H1 (cell line): Measurements from ENCODE around the gene GDF2. TPM values are rescaled to one million over a fixed set of nuclear protein-coding genes. Genes with fewer than 3 reads are reported as not detected.
A peak's percentile ranks its signal among the peaks of the same experiment; 100 is the strongest.

Experiments used
- CTCF ChIA-PET: fragments of 300-600 bp; sonication (Branson Sonifier 250); formaldehyde crosslinking; loops from one replicate; lab custom pipeline; 2021; ENCODE audit not compliant: partially characterized antibody; lab: Charles Lee
- POLR2A ChIA-PET: fragments of 300-600 bp; sonication (Branson Sonifier 250); formaldehyde crosslinking; loops from one replicate; lab custom pipeline; 2021; ENCODE audit warnings: inconsistent platforms; ENCODE audit not compliant: partially characterized antibody; lab: Charles Lee
- DNase-seq, 2 experiments: peaks; one replicate each; pipeline versions ENCODE4 v3.0.0 to v3.0.0-alpha.2; 2010 to 2022; ENCODE audit warnings: low spot score in 2 of 2, low read depth in 1 of 2, mixed read lengths in 1 of 2
- FAIRE-seq: peaks from 2 replicates; lab custom pipeline; 2011; peaks lifted over from hg19 to GRCh38; lab: Jason Lieb, UNC
- H2AFZ ChIP-seq: 2 replicates; pipeline ENCODE4 v1.8.1; 2012; ENCODE audit warnings: low read length, inconsistent platforms
- H2AK5ac ChIP-seq: 2 replicates; pipeline ENCODE4 v1.6.1; 2013; ENCODE audit warnings: low read depth, low read length
- H2BK120ac ChIP-seq: replicated peaks from 2 replicates; pipeline ENCODE3; 2013; ENCODE audit warnings: low read depth, low read length, inconsistent platforms
- H2BK12ac ChIP-seq: 2 replicates; pipeline ENCODE4 v1.6.1; 2013; ENCODE audit warnings: low read depth, low read length
- H2BK15ac ChIP-seq: 2 replicates; pipeline ENCODE4 v1.6.1; 2013; ENCODE audit warnings: low read length
- H2BK20ac ChIP-seq: 2 replicates; pipeline ENCODE4 v1.6.1; 2013; ENCODE audit warnings: low read length
- H2BK5ac ChIP-seq: 2 replicates; pipeline ENCODE4 v1.6.1; 2013; ENCODE audit warnings: low read depth, low read length
- H3K14ac ChIP-seq: 2 replicates; pipeline ENCODE4 v1.6.1; 2013; ENCODE audit warnings: inconsistent platforms; ENCODE audit not compliant: insufficient read length
- H3K18ac ChIP-seq: 2 replicates; pipeline ENCODE4 v1.6.1; 2013; ENCODE audit warnings: low read length; ENCODE audit errors: extremely low read depth
- H3K23ac ChIP-seq: 2 replicates; pipeline ENCODE4 v1.6.1; 2013; ENCODE audit warnings: inconsistent platforms; ENCODE audit not compliant: insufficient read length
- H3K23me2 ChIP-seq: 2 replicates; pipeline ENCODE4 v1.6.1; 2013; ENCODE audit warnings: low read depth, low read length
- H3K27ac ChIP-seq: 2 replicates; pipeline ENCODE4 v1.6.1; 2011; ENCODE audit warnings: low read depth, low read length, inconsistent platforms
- H3K27me3 ChIP-seq, 4 experiments: replicated peaks in 1 of 4; 1 replicate in 1 of 4; 2 replicates in 3 of 4; pipeline versions ENCODE4 v1.6.1 to v1.8.1; 2011 to 2013; ENCODE audit warnings: low read length in 3 of 4, mild to moderate bottlenecking in 3 of 4, inconsistent platforms in 2 of 4, mixed read lengths in 2 of 4, moderate library complexity in 1 of 4; ENCODE audit not compliant: control insufficient read depth in 3 of 4, insufficient read depth in 3 of 4; ENCODE audit errors: extremely low read depth in 1 of 4
- H3K36me3 ChIP-seq, 4 experiments: 2 replicates each; pipeline versions ENCODE4 v1.6.1 to v1.8.1; 2011 to 2013; ENCODE audit warnings: mild to moderate bottlenecking in 4 of 4, low read length in 3 of 4, moderate library complexity in 2 of 4, control low read depth in 1 of 4, inconsistent platforms in 1 of 4; ENCODE audit not compliant: insufficient read depth in 4 of 4, control insufficient read depth in 2 of 4
- H3K4ac ChIP-seq: replicated peaks from 2 replicates; pipeline ENCODE3; 2013; ENCODE audit warnings: low read length, low read depth, mixed read lengths, inconsistent platforms; ENCODE audit not compliant: insufficient read length
- H3K4me1 ChIP-seq, 4 experiments: replicated peaks in 1 of 4; 1 replicate in 1 of 4; 2 replicates in 3 of 4; pipeline versions ENCODE4 v1.6.1 to v1.8.1; 2011 to 2013; ENCODE audit warnings: low read length in 3 of 4, inconsistent platforms in 2 of 4, mixed read lengths in 1 of 4; ENCODE audit not compliant: insufficient read depth in 4 of 4, control insufficient read depth in 3 of 4
- H3K4me2 ChIP-seq, 2 experiments: 2 replicates each; pipeline versions ENCODE4 v1.6.1 to v1.8.1; 2011 to 2013; ENCODE audit warnings: low read depth in 2 of 2, low read length in 2 of 2, control low read depth in 1 of 2, inconsistent platforms in 1 of 2, mild to moderate bottlenecking in 1 of 2; ENCODE audit not compliant: insufficient read depth in 1 of 2
- H3K4me3 ChIP-seq, 4 experiments: fragments of 200-600, 300-600 bp in 1 of 4; sonication (generic), shearing (Covaris generic), sonication (Bioruptor Twin) in 1 of 4; 2 replicates each; pipeline versions ENCODE4 v1.5.1 to v1.8.1; 2011 to 2016; ENCODE audit warnings: low read length in 4 of 4, low read depth in 3 of 4, control low read depth in 2 of 4, inconsistent platforms in 2 of 4, mild to moderate bottlenecking in 2 of 4, mixed read lengths in 1 of 4, moderate library complexity in 1 of 4; ENCODE audit not compliant: insufficient read depth in 2 of 4; ENCODE audit errors: extremely low read depth in 1 of 4
- H3K56ac ChIP-seq: replicated peaks from 2 replicates; pipeline ENCODE3; 2013; ENCODE audit warnings: low read depth, mild to moderate bottlenecking, mixed read lengths, low read length, inconsistent platforms; ENCODE audit not compliant: insufficient read length
- H3K79me1 ChIP-seq: 2 replicates; pipeline ENCODE4 v1.6.1; 2013; ENCODE audit warnings: low read depth, low read length, control low read depth
- H3K79me2 ChIP-seq, 2 experiments: 2 replicates each; pipeline versions ENCODE4 v1.6.1 to v1.8.1; 2012 to 2013; ENCODE audit warnings: low read length in 2 of 2, mild to moderate bottlenecking in 2 of 2, inconsistent platforms in 1 of 2; ENCODE audit not compliant: insufficient read depth in 2 of 2, control insufficient read depth in 1 of 2
- H3K9ac ChIP-seq, 4 experiments: replicated peaks in 1 of 4; 1 replicate in 1 of 4; 2 replicates in 3 of 4; pipeline versions ENCODE4 v1.6.1 to v1.8.1; 2011 to 2013; ENCODE audit warnings: low read depth in 3 of 4, low read length in 3 of 4, control low read depth in 2 of 4, mild to moderate bottlenecking in 2 of 4, moderate library complexity in 2 of 4, inconsistent platforms in 1 of 4; ENCODE audit errors: extremely low read depth in 1 of 4
- H3K9me3 ChIP-seq, 2 experiments: 2 replicates each; pipeline versions ENCODE4 v1.6.1 to v1.8.1; 2012 to 2013; ENCODE audit warnings: mild to moderate bottlenecking in 2 of 2, moderate library complexity in 2 of 2, control low read depth in 1 of 2, inconsistent platforms in 1 of 2, low read depth in 1 of 2, low read length in 1 of 2, mixed read lengths in 1 of 2; ENCODE audit not compliant: insufficient read depth in 2 of 2
- H4K20me1 ChIP-seq, 2 experiments: replicated peaks in 1 of 2; 2 replicates each; pipeline versions ENCODE3 to v1.8.1; 2011 to 2013; ENCODE audit warnings: inconsistent platforms in 2 of 2, low read length in 2 of 2, mild to moderate bottlenecking in 1 of 2; ENCODE audit not compliant: insufficient read depth in 2 of 2, control insufficient read depth in 1 of 2
- H4K5ac ChIP-seq: 2 replicates; pipeline ENCODE4 v1.6.1; 2013; ENCODE audit warnings: low read length, low read depth, mixed read lengths, inconsistent platforms; ENCODE audit not compliant: insufficient read length
- H4K8ac ChIP-seq: 2 replicates; pipeline ENCODE4 v1.8.0; 2013; ENCODE audit warnings: mild to moderate bottlenecking, moderate library complexity, low read length, inconsistent platforms; ENCODE audit not compliant: insufficient read depth; ENCODE audit errors: extremely low read depth
- H4K91ac ChIP-seq: replicated peaks from 2 replicates; pipeline ENCODE3; 2013; ENCODE audit warnings: low read length, mixed read lengths, inconsistent platforms; ENCODE audit not compliant: insufficient read length
- SP2 ChIP-seq: IDR thresholded peaks from 2 replicates; pipeline ENCODE4 v1.6.1; 2012; ENCODE audit warnings: mild to moderate bottlenecking, low read length, inconsistent platforms
- TEAD4 ChIP-seq: IDR thresholded peaks from 2 replicates; pipeline ENCODE4 v1.6.1; 2012; ENCODE audit warnings: low read depth, low read length, inconsistent platforms, mixed read lengths
- WGBS, 2 experiments: shearing (Covaris generic) in 1 of 2; methylation state at CpG; one replicate each; pipeline versions ENCODE4 v1.1.6 to v1.1.7; 2013 to 2015; ENCODE audit warnings: low lambda C conversion rate in 2 of 2, mixed read lengths in 2 of 2, inconsistent platforms in 1 of 2, low coverage in 1 of 2, missing lambda C conversion rate in 1 of 2; ENCODE audit not compliant: insufficient replicate concordance in 2 of 2, insufficient coverage in 1 of 2, insufficient read length in 1 of 2; ENCODE audit errors: extremely low coverage in 1 of 2, missing lambda C conversion rate in 1 of 2; 5-methylcytosine and 5-hydroxymethylcytosine counted together
- polyA plus RNA-seq, 7 experiments: library from polyadenylated mRNA; depleted of rRNA in 3 of 7; stranded (reverse) in 5 of 7; unstranded in 2 of 7; fragments of >200 nt in 5 of 7; fragments of 200-250 nt in 2 of 7; gene quantifications; 1 replicate in 5 of 7; 2 replicates in 1 of 7; 4 replicates in 1 of 7; pipeline versions ENCODE4 v1.2.1 to v1.2.3, GENCODE V29; 2011 to 2013; ENCODE audit warnings: missing spikeins in 2 of 7, mixed read lengths in 2 of 7
- total RNA-seq: library from RNA; stranded (reverse); fragmentation: NEBNext Ultra II Directional; extraction: Animal tissue kit (Norgen Biotek cat#: 25700); gene quantifications from 2 replicates; pipeline ENCODE4 v1.2.1, GENCODE V29; 2021
- TF ChIP-seq, protein P1 (sequence below): IDR thresholded peaks from 2 replicates; pipeline ENCODE4 v1.6.1; 2011; ENCODE audit warnings: low read depth, mild to moderate bottlenecking, low read length; ENCODE audit not compliant: insufficient read depth

The GDF2 gene
- total and polyA plus RNA-seq, 2 of the 8 experiments (the other 6 are each of a cell fraction or from before 2014, with no cell fraction given) = not detected

- H3K56ac ChIP-seq = no peak overlapping the region
- no peak overlapping the region for H2BK5ac ChIP-seq
- H3K14ac ChIP-seq = no peak overlapping the region
- no peak overlapping the region for H3K4ac ChIP-seq
- 94% methylated on average over 19 of the region's 22 CpGs; no CpG with 5 or more reads in 1 of the 2 experiments for WGBS, 2 experiments
- H3K79me2 ChIP-seq = no peaks in the 10 kb centered on the region
- no peak overlapping the region for H3K4me2 ChIP-seq
- no peak overlapping the region; the same call in 1 of the 2 replicates for H2AK5ac ChIP-seq
- FAIRE-seq = no peak
- no peaks in the 10 kb centered on the region for H3K27me3 ChIP-seq
- H3K79me1 ChIP-seq = no peaks in the 10 kb centered on the region
- H4K8ac ChIP-seq = 0 out of 2 replicates have a peak overlapping the region, but pooled peaks have one; percentile 39
- H3K23me2 ChIP-seq = no peaks in the 10 kb centered on the region
- POLR2A ChIA-PET = no interaction called here
- no peak overlapping the region for H2BK120ac ChIP-seq
- no peak overlapping the region for H3K9ac ChIP-seq
- CTCF ChIA-PET = interaction anchor here (14.6 kb wide), 1 partner anchor 12 kb away, joined by 132 read pairs; no protein-coding TSS in a partner anchor
- DNase-seq = no peak
- H4K20me1 ChIP-seq = no peaks in the 10 kb centered on the region
- no peak overlapping the region for H2BK20ac ChIP-seq
- H2AFZ ChIP-seq = no peak overlapping the region
- no peak overlapping the region for H3K23ac ChIP-seq
- no peak overlapping the region for H2BK12ac ChIP-seq
- no peak overlapping the region for H4K91ac ChIP-seq
- TF ChIP-seq, protein P1, sequence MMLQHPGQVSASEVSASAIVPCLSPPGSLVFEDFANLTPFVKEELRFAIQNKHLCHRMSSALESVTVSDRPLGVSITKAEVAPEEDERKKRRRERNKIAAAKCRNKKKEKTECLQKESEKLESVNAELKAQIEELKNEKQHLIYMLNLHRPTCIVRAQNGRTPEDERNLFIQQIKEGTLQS = no peak
- TF ChIP-seq TEAD4 (no peak), SP2 (no peak)
- TF ChIP-seq, all 59 proteins: peak for 0
- H4K5ac ChIP-seq = no peak overlapping the region
- no peak overlapping the region for H3K4me3 ChIP-seq
- no peaks in the 10 kb centered on the region for H3K36me3 ChIP-seq
- no peak overlapping the region for H3K27ac ChIP-seq
- peak overlapping the region; percentile 32; the same call in 1 of the 2 replicates for H3K18ac ChIP-seq
- H3K9me3 ChIP-seq = no peaks in the 10 kb centered on the region
- H2BK15ac ChIP-seq = no peak overlapping the region
- H3K4me1 ChIP-seq = no peaks in the 10 kb centered on the region; a peak in 2 of 7 replicates
These were observed 27.3 kb downstream of the GDF2 start for GRCh38 chr10:47349516-47349915.
